K562 (cell line): ENCODE data around the gene CDKN2C. TPM values are rescaled to one million over a fixed set of nuclear protein-coding genes. Genes with fewer than 3 reads are reported as not detected.

Source experiments
- MAFG ChIP-seq: fragments of 450-650 bp; conservative IDR thresholded peaks from 2 replicates; pipeline ENCODE4 v1.6.1; 2016; ENCODE audit warnings: missing genetic modification characterization, missing compliant biosample characterization
- MAFK ChIP-seq: IDR thresholded peaks from 2 replicates; pipeline ENCODE4 v1.6.1; 2011; ENCODE audit warnings: low read length, improper control_type of control experiment
- REST ChIP-seq, 2 experiments: fragments of 450-650 bp; formaldehyde crosslinking in 1 of 2; IDR thresholded peaks; 2 replicates each; pipeline versions ENCODE4 v1.4.0 to v1.6.1; 2014 to 2020; ENCODE audit warnings: mild to moderate bottlenecking in 2 of 2, borderline replicate concordance in 1 of 2, low read depth in 1 of 2
- ZNF316 ChIP-seq: fragments of 450-650 bp; IDR thresholded peaks from 2 replicates; pipeline ENCODE4 v1.6.1; 2016
- ZNF41 ChIP-seq: fragments of 250-450 bp; sonication (Bioruptor Pico); conservative IDR thresholded peaks from 2 replicates; pipeline ENCODE4 v1.4.0; 2020; ENCODE audit warnings: mild to moderate bottlenecking
- polyA plus RNA-seq, 8 experiments: library from polyadenylated mRNA; depleted of rRNA in 4 of 8; stranded (reverse) in 5 of 8; unstranded in 3 of 8; fragments of >200 nt; fragmentation: Nextera tagmentation in 2 of 8; fragmentation: Illumina TruSeq in 1 of 8; extraction: Ambion mirVana in 2 of 8; extraction: Trizol in 1 of 8; gene quantifications; 2 replicates each; pipeline versions ENCODE4 v1.2.1 to v1.2.3, GENCODE V29; 2011 to 2014; ENCODE audit warnings: inconsistent platforms in 1 of 8, missing spikeins in 1 of 8
- total RNA-seq, 7 experiments: library from RNA; depleted of rRNA in 6 of 7; stranded (reverse); fragments of >200 nt in 6 of 7; fragmentation: Illumina TruSeq in 2 of 7; extraction: Trizol in 2 of 7; gene quantifications; 2 replicates each; pipeline versions ENCODE4 v1.2.1 to v1.2.3, GENCODE V29; 2011 to 2021; ENCODE audit warnings: low replicate concordance in 1 of 7

CDKN2C gene
- total and polyA plus RNA-seq, 9 of the 15 experiments (the other 6 are each of a cell fraction or from before 2014, with no cell fraction given): 11.9 to 74.3 (median 45.9) TPM

GRCh38 chr1:50994997-50995396 lies 25.0 kb downstream of the CDKN2C start (continued):
- no peak for TF ChIP-seq REST (IDR thresholded peaks at IDR 0.05; ENCODE audit: borderline replicate concordance)
- no peak for TF ChIP-seq REST (CRISPR knock-in tag; IDR thresholded peaks at IDR 0.05; ENCODE audit: low read depth)
- TF ChIP-seq MAFG (tag): peak; percentile 27; the same call in 1 of the 2 replicates
- TF ChIP-seq ZNF41 (CRISPR knock-in tag): no peak
- peak; percentile 66 for TF ChIP-seq MAFK
- peak; percentile 79 for TF ChIP-seq ZNF316
